AG04449 (cell line): ENCODE data around the gene PARD3B.

Source experiments
- CTCF ChIA-PET: fragments of 350-600 bp; formaldehyde crosslinking; extraction: SDS; loops from one replicate; lab custom pipeline; 2021; ENCODE audit warnings: antibody characterized with exemption; lab: Yijun Ruan, JAX
- POLR2A ChIA-PET: fragments of 400-600, 350-600 bp; formaldehyde crosslinking; extraction: SDS; loops from one replicate; lab custom pipeline; 2020; ENCODE audit warnings: antibody characterized with exemption, inconsistent platforms; lab: Yijun Ruan, JAX
- DNase-seq: peaks from one replicate; pipeline ENCODE4 v3.0.0-alpha.2; 2010; ENCODE audit warnings: low read depth, low spot score
- H3K4me3 ChIP-seq: 2 replicates; pipeline ENCODE4 v1.5.1; 2011; ENCODE audit warnings: low read depth, mild to moderate bottlenecking, control low read depth, low read length
- CTCF ChIP-seq: IDR thresholded peaks from one replicate; pipeline ENCODE4 v1.5.1; 2011; ENCODE audit warnings: mild to moderate bottlenecking, moderate library complexity, low read length, control low read depth, inconsistent platforms; ENCODE audit not compliant: insufficient read depth; ENCODE audit errors: missing control alignments

The PARD3B gene

GRCh38 chr2:204561771-204562170 is 16.5 kb downstream of the PARD3B start:
- no peak for TF ChIP-seq CTCF
- no peak for DNase-seq
- POLR2A ChIA-PET: no interaction called here
- H3K4me3 ChIP-seq: no peak overlapping the region
- CTCF ChIA-PET: no interaction called here

- CTCF ChIA-PET: no interaction called here
- no peak overlapping the region for H3K4me3 ChIP-seq
- POLR2A ChIA-PET: no interaction called here
- DNase-seq: no peak
- TF ChIP-seq CTCF: no peak
These were observed 21.2 kb downstream of the PARD3B start for GRCh38 chr2:204566439-204566838.

GRCh38 chr2:204570421-204570820 is 25.1 kb downstream of the PARD3B start:
- ChIA-PET POLR2A (no interaction called here), CTCF (no interaction called here)
- no peak for DNase-seq
- H3K4me3 ChIP-seq: no peak overlapping the region
- no peak for TF ChIP-seq CTCF

GRCh38 chr2:204571041-204571440 is 25.8 kb downstream of the PARD3B start:
- TF ChIP-seq CTCF: no peak
- DNase-seq: no peak
- POLR2A ChIA-PET: no interaction called here
- no peak overlapping the region for H3K4me3 ChIP-seq
- CTCF ChIA-PET: no interaction called here

- DNase-seq: no peak
- CTCF ChIA-PET: no interaction called here
- no peak for TF ChIP-seq CTCF
- POLR2A ChIA-PET: no interaction called here
- no peak overlapping the region for H3K4me3 ChIP-seq
These were observed 26.6 kb downstream of the PARD3B start for GRCh38 chr2:204571911-204572310.

- H3K4me3 ChIP-seq: no peak overlapping the region
These were observed 27.9 kb downstream of the PARD3B start for GRCh38 chr2:204573221-204573620.

More at GRCh38 chr2:204573221-204573620, 27.9 kb downstream of the PARD3B start:
- ChIA-PET CTCF (no interaction called here), POLR2A (no interaction called here)
- TF ChIP-seq CTCF: no peak
- no peak for DNase-seq
